T-helper 1 cell treated with Interleukin-12 subunit alpha and Interleukin-12 subunit beta and Interleukin-4 antibody, amounts not matched to agents 30 μg/mL and 1 μg/mL, for 36 hours (primary cell): ENCODE data around the gene TMEM87A.

Source experiments
- H3K27ac Mint-ChIP-seq: one replicate; pipeline ENCODE4 v1.8.0; 2021; ENCODE audit warnings: mild to moderate bottlenecking, mixed read lengths
- H3K27me3 Mint-ChIP-seq: one replicate; pipeline ENCODE4 v1.8.0; 2021; ENCODE audit warnings: low read depth, mixed read lengths
- H3K36me3 Mint-ChIP-seq: one replicate; pipeline ENCODE4 v1.8.0; 2021; ENCODE audit warnings: low read depth, mixed read lengths
- H3K4me1 Mint-ChIP-seq: one replicate; pipeline ENCODE4 v1.8.0; 2021; ENCODE audit warnings: low read depth, mixed read lengths
- H3K4me3 Mint-ChIP-seq: one replicate; pipeline ENCODE4 v1.8.0; 2021; ENCODE audit warnings: mild to moderate bottlenecking, moderate library complexity, mixed read lengths
- H3K9me3 Mint-ChIP-seq: one replicate; pipeline ENCODE4 v1.8.0; 2021; ENCODE audit warnings: mixed read lengths

The TMEM87A gene

GRCh38 chr15:42172475-42172874 is 100.8 kb downstream of the TMEM87A start:
- Mint-ChIP-seq H3K9me3 (no peaks in the 10 kb centered on the region), H3K27me3 (no peaks in the 10 kb centered on the region), H3K27ac (peak overlapping the region; percentile 73), H3K4me3 (no peak overlapping the region), H3K4me1 (peaks cover 9% of the 10 kb centered on the region), H3K36me3 (peaks cover 45% of the 10 kb centered on the region)

- peak overlapping the region; percentile 18 for H3K4me3 Mint-ChIP-seq
- H3K4me1 Mint-ChIP-seq, result peaks cover 9% of the 10 kb centered on the region
- peak overlapping the region; percentile 73 for H3K27ac Mint-ChIP-seq
- H3K27me3 Mint-ChIP-seq, result no peaks in the 10 kb centered on the region
- H3K36me3 Mint-ChIP-seq, result peaks cover 46% of the 10 kb centered on the region
- no peaks in the 10 kb centered on the region for H3K9me3 Mint-ChIP-seq
Measured at GRCh38 chr15:42171795-42172194, 101.4 kb downstream of the TMEM87A start.

- H3K27ac Mint-ChIP-seq, result peak overlapping the region; percentile 14
- H3K27me3 Mint-ChIP-seq, result no peaks in the 10 kb centered on the region
- H3K9me3 Mint-ChIP-seq, result no peaks in the 10 kb centered on the region
- no peak overlapping the region for H3K4me3 Mint-ChIP-seq
- H3K36me3 Mint-ChIP-seq, result peaks cover 49% of the 10 kb centered on the region
- H3K4me1 Mint-ChIP-seq, result peaks cover 9% of the 10 kb centered on the region
Measured at GRCh38 chr15:42171122-42171521, 102.1 kb downstream of the TMEM87A start.

GRCh38 chr15:42166225-42166940 is 106.8 kb downstream of the TMEM87A start:
- peaks cover 46% of the 10 kb centered on the region for H3K36me3 Mint-ChIP-seq
- no peak overlapping the region for H3K4me3 Mint-ChIP-seq
- peaks cover 4% of the 10 kb centered on the region for H3K4me1 Mint-ChIP-seq
- H3K27ac Mint-ChIP-seq, result no peak overlapping the region
- H3K27me3 Mint-ChIP-seq, result no peaks in the 10 kb centered on the region
- H3K9me3 Mint-ChIP-seq, result no peaks in the 10 kb centered on the region

- no peak overlapping the region for H3K4me3 Mint-ChIP-seq
- no peaks in the 10 kb centered on the region for H3K27me3 Mint-ChIP-seq
- no peaks in the 10 kb centered on the region for H3K4me1 Mint-ChIP-seq
- H3K27ac Mint-ChIP-seq, result no peak overlapping the region
- H3K36me3 Mint-ChIP-seq, result peaks cover 44% of the 10 kb centered on the region
- H3K9me3 Mint-ChIP-seq, result no peaks in the 10 kb centered on the region
Measured at GRCh38 chr15:42165106-42165505, 108.1 kb downstream of the TMEM87A start.

GRCh38 chr15:42163947-42164550 is 109.2 kb downstream of the TMEM87A start:
- H3K27ac Mint-ChIP-seq, result no peak overlapping the region
- no peaks in the 10 kb centered on the region for H3K4me1 Mint-ChIP-seq
- peaks cover 43% of the 10 kb centered on the region for H3K36me3 Mint-ChIP-seq
- H3K9me3 Mint-ChIP-seq, result no peaks in the 10 kb centered on the region
- no peaks in the 10 kb centered on the region for H3K27me3 Mint-ChIP-seq
- no peak overlapping the region for H3K4me3 Mint-ChIP-seq

- Mint-ChIP-seq H3K4me1 (no peaks in the 10 kb centered on the region), H3K36me3 (peaks cover 44% of the 10 kb centered on the region), H3K9me3 (no peaks in the 10 kb centered on the region)
Measured at GRCh38 chr15:42163291-42163690, 109.9 kb downstream of the TMEM87A start.

More at GRCh38 chr15:42163291-42163690, 109.9 kb downstream of the TMEM87A start:
- Mint-ChIP-seq H3K4me3 (no peak overlapping the region), H3K27me3 (no peaks in the 10 kb centered on the region), H3K27ac (no peak overlapping the region)
